ENCODE data around the gene LIX1L. TPM values are rescaled to one million over a fixed set of nuclear protein-coding genes. Genes with fewer than 3 reads are reported as not detected.
A peak's percentile ranks its signal among the peaks of the same experiment; 100 is the strongest.

Gene LIX1L
- total and polyA plus RNA-seq, 2 donors (not counting 1 experiment from before 2014, with no cell fraction given): 14.4 to 31.7 TPM

DNA sequence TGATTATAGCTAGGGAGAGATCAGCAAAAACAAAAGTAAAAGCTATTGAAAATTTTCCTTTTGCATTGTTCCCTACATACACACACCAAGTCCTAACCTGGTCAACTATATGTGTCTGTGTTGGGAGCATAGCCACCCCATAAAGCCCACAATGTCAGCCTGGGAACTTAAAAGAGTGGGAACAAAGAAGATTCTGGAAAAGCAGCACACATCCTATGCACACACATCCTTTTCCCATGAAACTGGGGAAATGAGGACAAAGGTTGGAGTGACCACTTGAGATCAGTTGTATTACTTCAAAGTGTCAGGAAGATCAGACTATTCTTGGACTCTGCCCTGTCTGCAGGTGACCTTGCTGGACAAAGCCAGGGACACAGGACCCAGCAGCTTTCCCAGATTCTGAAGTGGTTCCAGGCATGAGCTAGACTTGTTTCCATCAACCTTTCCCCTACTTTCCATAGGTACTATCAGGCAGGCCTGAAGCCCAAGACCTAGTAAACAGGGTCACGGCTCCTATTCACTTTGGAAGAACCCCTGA lies 22.7 kb upstream of the LIX1L start:
- no peak for TF ChIP-seq EZH2 (IDR thresholded peaks at IDR 0.05; ENCODE audit: borderline replicate concordance, insufficient read depth, low read depth, low read length, poor library complexity, severe bottlenecking)
- no peak for TF ChIP-seq CTCF (IDR thresholded peaks at IDR 0.05)
- Histone ChIP-seq H4K20me1 (ENCODE audit: control insufficient read depth, insufficient read depth, low read length, poor library complexity, severe bottlenecking) (no peaks in the 10 kb centered on the region), H2AFZ (ENCODE audit: insufficient read depth, low read depth, low read length, poor library complexity, severe bottlenecking) (peak overlapping the region; percentile 50), H3K27ac (ENCODE audit: low read length in 2 of 2) (peak overlapping the region; percentile 96 to 97), H3K79me2 (ENCODE audit: control insufficient read depth, insufficient read depth, low read length) (peaks cover 47% of the 10 kb centered on the region), H3K27me3 (replicated peaks in 1 of 4; ENCODE audit: control extremely low read depth in 1 of 4, control insufficient read depth in 3 of 4, insufficient read depth in 4 of 4, low read length in 3 of 4) (no peaks in the 10 kb centered on the region), H3K4me3 (ENCODE audit: control extremely low read depth in 1 of 5, extremely low read depth in 1 of 5, insufficient read depth in 1 of 5, low read depth in 2 of 5, low read length in 4 of 5) (peak overlapping the region in 3 of 5 experiments; percentile 19 to 52 (median 39)), H3K4me2 (replicated peaks; ENCODE audit: low read depth, low read length, poor library complexity, severe bottlenecking) (peak overlapping the region; percentile 75), H3K36me3 (replicated peaks in 1 of 2; ENCODE audit: control extremely low read depth in 1 of 2, control insufficient read depth in 1 of 2, extremely low read depth in 1 of 2, insufficient read depth in 2 of 2, low read length in 1 of 2) (no peaks in the 10 kb centered on the region), H3K9me3 (ENCODE audit: control extremely low read depth in 1 of 3, control insufficient read depth in 2 of 3, insufficient read depth in 1 of 3, low read length in 2 of 3) (no peaks in the 10 kb centered on the region), H3K4me1 (ENCODE audit: control insufficient read depth in 2 of 2, insufficient read depth in 2 of 2, low read length in 2 of 2) (peaks cover 80 to 83% of the 10 kb centered on the region in 2 donors), H3K9ac (ENCODE audit: low read length) (peak overlapping the region; percentile 59)
- Mint-ChIP-seq H3K9me3 (ENCODE audit: insufficient read depth) (no peaks in the 10 kb centered on the region), H3K4me3 (no peak overlapping the region), H3K4me1 (peaks cover 43% of the 10 kb centered on the region), H3K27me3 (no peaks in the 10 kb centered on the region), H3K27ac (no peak overlapping the region)
- WGBS (ENCODE audit: insufficient coverage): 100% methylated on average over 1 of the region's 1 CpG
- DNase-seq: no peak
- CTCF ChIA-PET: interaction anchor here (4.3 to 9.5 kb wide), 8 partner anchors 13 to 134 kb away, joined by 30 to 361 read pairs (median 64); partner anchors contain the start of genes ANKRD34A, LIX1L, NUDT17 and POLR3GL
- POLR2A ChIA-PET: interaction anchor here (0.6 to 4.7 kb wide), 9 partner anchors 13 to 98 kb away, joined by 3 to 131 read pairs (median 12); partner anchors contain the start of genes ANKRD34A, LIX1L, PEX11B and POLR3GL
- no peak for ATAC-seq (ENCODE audit: low read depth)
- intact Hi-C loops (cut with micrococcal nuclease): no loop called here
